K562 (cell line): ENCODE data around the gene CEMP1. TPM values are rescaled to one million over a fixed set of nuclear protein-coding genes. Genes with fewer than 3 reads are reported as not detected.

ENCODE experiments used
- HCFC1 ChIP-seq: IDR thresholded peaks from 2 replicates; pipeline ENCODE4 v1.6.1; 2012; ENCODE audit warnings: low read depth, low read length, improper control_type of control experiment
- JUND ChIP-seq, 2 experiments: IDR thresholded peaks; 2 replicates in 1 of 2; 3 replicates in 1 of 2; pipeline ENCODE4 v1.6.1; 2011; ENCODE audit warnings: borderline replicate concordance in 2 of 2, low read depth in 2 of 2, low read length in 2 of 2, improper control_type of control experiment in 1 of 2, missing biosample characterization in 1 of 2, missing genetic modification characterization in 1 of 2, missing genetic modification reagents in 1 of 2
- MGA ChIP-seq: fragments of 450-650 bp; IDR thresholded peaks from 2 replicates; pipeline ENCODE4 v1.6.1; 2016; ENCODE audit warnings: mild to moderate bottlenecking, moderate library complexity
- MYBL2 ChIP-seq, 2 experiments: fragments of 450-650 bp in 1 of 2; sonication (generic) in 1 of 2; formaldehyde crosslinking in 1 of 2; IDR thresholded peaks; 2 replicates each; pipeline versions ENCODE4 v1.6.1 to v1.8.1; 2017 to 2022; ENCODE audit warnings: borderline replicate concordance in 1 of 2, inconsistent platforms in 1 of 2, low read depth in 1 of 2, mild to moderate bottlenecking in 1 of 2, missing genetic modification reagents in 1 of 2, moderate library complexity in 1 of 2
- NR2C2 ChIP-seq, 2 experiments: fragments of 200-800 bp in 1 of 2; sonication (Bioruptor generic) in 1 of 2; sonication (generic) in 1 of 2; formaldehyde crosslinking in 1 of 2; IDR thresholded peaks; 2 replicates each; pipeline versions ENCODE4 v1.6.1 to v1.8.0; 2016 to 2022; ENCODE audit warnings: mild to moderate bottlenecking in 1 of 2, missing compliant biosample characterization in 1 of 2, missing genetic modification characterization in 1 of 2, missing genetic modification reagents in 1 of 2
- SUPT5H ChIP-seq: fragments of 450-650 bp; IDR thresholded peaks from 2 replicates; pipeline ENCODE4 v1.6.1; 2016
- TOE1 ChIP-seq, 2 experiments: fragments of 450-650 bp in 1 of 2; sonication (generic) in 1 of 2; formaldehyde crosslinking in 1 of 2; IDR thresholded peaks; 2 replicates each; pipeline versions ENCODE4 v1.7.1 to v1.8.0; 2016 to 2022; ENCODE audit warnings: borderline replicate concordance in 2 of 2, mild to moderate bottlenecking in 2 of 2, antibody characterized with exemption in 1 of 2, inconsistent platforms in 1 of 2, low read depth in 1 of 2, missing genetic modification reagents in 1 of 2, moderate library complexity in 1 of 2
- TRIM28 ChIP-seq: fragments of 450-650 bp; IDR thresholded peaks from 2 replicates; pipeline ENCODE4 v1.6.1; 2017
- YY1 ChIP-seq, 3 experiments: IDR thresholded peaks; 2 replicates each; pipeline ENCODE4 v1.6.1; 2011; ENCODE audit warnings: low read length in 2 of 3, mild to moderate bottlenecking in 2 of 3, moderate library complexity in 2 of 3, borderline replicate concordance in 1 of 3, control low read depth in 1 of 3, low read depth in 1 of 3; ENCODE audit not compliant: insufficient read depth in 3 of 3, insufficient replicate concordance in 2 of 3, control insufficient read depth in 1 of 3, insufficient read length in 1 of 3; ENCODE audit errors: extremely low read depth in 1 of 3
- ZNF668 ChIP-seq: fragments of 250-450 bp; sonication (Bioruptor Pico); IDR thresholded peaks from 2 replicates; pipeline ENCODE4 v1.8.0; 2022; ENCODE audit warnings: mild to moderate bottlenecking, inconsistent platforms
- polyA plus RNA-seq, 8 experiments: library from polyadenylated mRNA; depleted of rRNA in 4 of 8; stranded (reverse) in 5 of 8; unstranded in 3 of 8; fragments of >200 nt; fragmentation: Nextera tagmentation in 2 of 8; fragmentation: Illumina TruSeq in 1 of 8; extraction: Ambion mirVana in 2 of 8; extraction: Trizol in 1 of 8; gene quantifications; 2 replicates each; pipeline versions ENCODE4 v1.2.1 to v1.2.3, GENCODE V29; 2011 to 2014; ENCODE audit warnings: inconsistent platforms in 1 of 8, missing spikeins in 1 of 8
- total RNA-seq, 7 experiments: library from RNA; depleted of rRNA in 6 of 7; stranded (reverse); fragments of >200 nt in 6 of 7; fragmentation: Illumina TruSeq in 2 of 7; extraction: Trizol in 2 of 7; gene quantifications; 2 replicates each; pipeline versions ENCODE4 v1.2.1 to v1.2.3, GENCODE V29; 2011 to 2021; ENCODE audit warnings: low replicate concordance in 1 of 7

CEMP1 gene
- total and polyA plus RNA-seq, 9 of the 15 experiments (the other 6 are each of a cell fraction or from before 2014, with no cell fraction given) = 0.05 to 0.45 TPM; not detected in 7

- TF ChIP-seq ZNF668 (CRISPR knock-in tag) = no peak
- TF ChIP-seq MYBL2 (IDR thresholded peaks at IDR 0.05; ENCODE audit: low read depth) = no peak
- no peak for TF ChIP-seq MYBL2 (CRISPR knock-in tag; IDR thresholded peaks at IDR 0.05; ENCODE audit: borderline replicate concordance)
- peak; percentile 89 to 97 (median 96) for TF ChIP-seq YY1 (IDR thresholded peaks at IDR 0.05; ENCODE audit: borderline replicate concordance in 1 of 3, control insufficient read depth in 1 of 3, extremely low read depth in 1 of 3, insufficient read depth in 3 of 3, insufficient read length in 1 of 3, insufficient replicate concordance in 2 of 3, low read depth in 1 of 3, low read length in 2 of 3)
- TF ChIP-seq NR2C2 (CRISPR knock-in tag; IDR thresholded peaks at IDR 0.05) = no peak
- peak; percentile 74 for TF ChIP-seq NR2C2 (tag; IDR thresholded peaks at IDR 0.05)
- peak; percentile 92 for TF ChIP-seq JUND (IDR thresholded peaks at IDR 0.05; ENCODE audit: borderline replicate concordance, low read depth, low read length)
- TF ChIP-seq JUND (tag; IDR thresholded peaks at IDR 0.05; ENCODE audit: borderline replicate concordance, low read depth, low read length) = peak; percentile 6; the same call in 1 of the 3 replicates
- TF ChIP-seq TRIM28 = no peak
- TF ChIP-seq TOE1 (IDR thresholded peaks at IDR 0.05; ENCODE audit: borderline replicate concordance) = peak; percentile 91; the same call in 1 of the 2 replicates
- no peak for TF ChIP-seq TOE1 (CRISPR knock-in tag; IDR thresholded peaks at IDR 0.05; ENCODE audit: borderline replicate concordance, low read depth)
- peak; percentile 94 for TF ChIP-seq SUPT5H
- TF ChIP-seq MGA = no peak; the same call in 1 of the 2 replicates
- TF ChIP-seq HCFC1 = peak; percentile 67
Measured at GRCh38 chr16:2513405-2514332, 17.5 kb downstream of the CEMP1 start, which contains the start of gene ATP6V0C (continued).
